ENCODE results near the gene PHIP. TPM values are rescaled to one million over a fixed set of nuclear protein-coding genes. Genes with fewer than 3 reads are reported as not detected.

The PHIP gene
- total and polyA plus RNA-seq, 10 of the 15 experiments (the other 5 are each of a cell fraction or from before 2014, with no cell fraction given) = 8.5 to 34.6 (median 17.9) TPM

DNA sequence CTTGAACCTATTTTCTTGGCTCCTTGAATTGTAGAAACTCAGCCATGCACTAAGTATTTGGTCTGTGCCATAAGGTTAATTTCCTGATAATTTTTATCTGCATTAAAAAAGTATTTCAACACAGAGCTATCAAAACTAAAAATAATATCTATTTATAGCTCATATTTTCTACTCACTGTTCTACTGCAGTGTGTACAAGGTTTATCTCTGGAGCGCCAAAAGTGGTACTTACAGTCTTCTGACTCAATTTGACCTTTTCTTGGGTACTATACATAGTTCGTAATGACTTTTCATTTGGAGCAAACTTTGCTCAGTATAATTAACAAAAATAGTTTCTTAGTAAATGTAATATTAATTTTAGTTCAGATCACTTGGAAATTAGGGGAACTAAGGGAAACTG, 141.5 kb downstream of the PHIP start:
- intact Hi-C loops (cut with micrococcal nuclease; ENCODE audit: unreplicated experiment) = no loop called here
- Histone ChIP-seq H3K9me3 (replicated peaks; ENCODE audit: control insufficient read depth, insufficient read depth, low read length) (no peaks in the 10 kb centered on the region), H4K20me1 (ENCODE audit: control insufficient read depth, insufficient read depth) (no peaks in the 10 kb centered on the region), H3K27ac (ENCODE audit: control insufficient read depth, insufficient read depth) (no peak overlapping the region), H3K79me2 (ENCODE audit: control insufficient read depth, insufficient read depth, low read length) (no peaks in the 10 kb centered on the region), H3K4me3 (no peak overlapping the region), H3K4me2 (ENCODE audit: control insufficient read depth, insufficient read depth) (no peak overlapping the region), H3K36me3 (ENCODE audit: control insufficient read depth in 2 of 2, insufficient read depth in 2 of 2, low read length in 1 of 2) (peaks cover 0 to 6% of the 10 kb centered on the region in 2 experiments; a peak in 2 of 4 replicates), H3K9ac (ENCODE audit: control insufficient read depth, insufficient read depth, low read length) (no peak overlapping the region), H3K4me1 (ENCODE audit: control insufficient read depth, insufficient read depth, low read length) (no peaks in the 10 kb centered on the region), H2AFZ (ENCODE audit: control insufficient read depth, low read depth, low read length) (no peak overlapping the region), H3K27me3 (replicated peaks in 1 of 2; ENCODE audit: control insufficient read depth in 2 of 2, insufficient read depth in 2 of 2, low read length in 1 of 2) (no peaks in the 10 kb centered on the region)
- ChIA-PET SMC1A (ENCODE audit: uncharacterized antibody, unreplicated experiment) (interaction anchor here (1.6 kb wide), 1 partner anchor 9 kb away, joined by 11 read pairs; no protein-coding TSS in a partner anchor), RAD21 (ENCODE audit: unreplicated experiment) (no interaction called here), CTCF (no interaction called here), POLR2A (no interaction called here)
- FAIRE-seq (no peak), DNase-seq (ENCODE audit: low read depth, low spot score) (no peak), ATAC-seq (no peak)
- WGBS (ENCODE audit: insufficient coverage, insufficient replicate concordance, low lambda C conversion rate, missing lambda C conversion rate) = 97% methylated on average over 2 of the region's 2 CpGs
- in situ Hi-C loops (cut with MboI) = no loop called here
- BruUV-seq (replicated peaks) = no TSS peak
- TF ChIP-seq, protein P1, sequence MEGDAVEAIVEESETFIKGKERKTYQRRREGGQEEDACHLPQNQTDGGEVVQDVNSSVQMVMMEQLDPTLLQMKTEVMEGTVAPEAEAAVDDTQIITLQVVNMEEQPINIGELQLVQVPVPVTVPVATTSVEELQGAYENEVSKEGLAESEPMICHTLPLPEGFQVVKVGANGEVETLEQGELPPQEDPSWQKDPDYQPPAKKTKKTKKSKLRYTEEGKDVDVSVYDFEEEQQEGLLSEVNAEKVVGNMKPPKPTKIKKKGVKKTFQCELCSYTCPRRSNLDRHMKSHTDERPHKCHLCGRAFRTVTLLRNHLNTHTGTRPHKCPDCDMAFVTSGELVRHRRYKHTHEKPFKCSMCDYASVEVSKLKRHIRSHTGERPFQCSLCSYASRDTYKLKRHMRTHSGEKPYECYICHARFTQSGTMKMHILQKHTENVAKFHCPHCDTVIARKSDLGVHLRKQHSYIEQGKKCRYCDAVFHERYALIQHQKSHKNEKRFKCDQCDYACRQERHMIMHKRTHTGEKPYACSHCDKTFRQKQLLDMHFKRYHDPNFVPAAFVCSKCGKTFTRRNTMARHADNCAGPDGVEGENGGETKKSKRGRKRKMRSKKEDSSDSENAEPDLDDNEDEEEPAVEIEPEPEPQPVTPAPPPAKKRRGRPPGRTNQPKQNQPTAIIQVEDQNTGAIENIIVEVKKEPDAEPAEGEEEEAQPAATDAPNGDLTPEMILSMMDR (IDR thresholded peaks at IDR 0.05 in 2 of 3, conservative IDR thresholded peaks at IDR 0.05 in 1 of 3; ENCODE audit: control insufficient read depth in 2 of 3, extremely low read depth in 1 of 3, insufficient read depth in 1 of 3, low read depth in 3 of 3, low read length in 3 of 3) = no peak
- TF ChIP-seq, protein P2, sequence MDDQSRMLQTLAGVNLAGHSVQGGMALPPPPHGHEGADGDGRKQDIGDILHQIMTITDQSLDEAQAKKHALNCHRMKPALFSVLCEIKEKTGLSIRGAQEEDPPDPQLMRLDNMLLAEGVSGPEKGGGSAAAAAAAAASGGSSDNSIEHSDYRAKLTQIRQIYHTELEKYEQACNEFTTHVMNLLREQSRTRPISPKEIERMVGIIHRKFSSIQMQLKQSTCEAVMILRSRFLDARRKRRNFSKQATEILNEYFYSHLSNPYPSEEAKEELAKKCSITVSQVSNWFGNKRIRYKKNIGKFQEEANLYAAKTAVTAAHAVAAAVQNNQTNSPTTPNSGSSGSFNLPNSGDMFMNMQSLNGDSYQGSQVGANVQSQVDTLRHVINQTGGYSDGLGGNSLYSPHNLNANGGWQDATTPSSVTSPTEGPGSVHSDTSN (IDR thresholded peaks at IDR 0.05; ENCODE audit: insufficient replicate concordance, low read depth, low read length) = no peak
- TF ChIP-seq RAD21 (IDR thresholded peaks at IDR 0.05; ENCODE audit: insufficient read depth, low read depth, low read length) = no peak
- TF ChIP-seq FOXK2 (IDR thresholded peaks at IDR 0.05) = no peak
- no peak for TF ChIP-seq SUPT20H (IDR thresholded peaks at IDR 0.05; ENCODE audit: borderline replicate concordance, control insufficient read depth, low read depth, low read length)
- TF ChIP-seq, protein P3, sequence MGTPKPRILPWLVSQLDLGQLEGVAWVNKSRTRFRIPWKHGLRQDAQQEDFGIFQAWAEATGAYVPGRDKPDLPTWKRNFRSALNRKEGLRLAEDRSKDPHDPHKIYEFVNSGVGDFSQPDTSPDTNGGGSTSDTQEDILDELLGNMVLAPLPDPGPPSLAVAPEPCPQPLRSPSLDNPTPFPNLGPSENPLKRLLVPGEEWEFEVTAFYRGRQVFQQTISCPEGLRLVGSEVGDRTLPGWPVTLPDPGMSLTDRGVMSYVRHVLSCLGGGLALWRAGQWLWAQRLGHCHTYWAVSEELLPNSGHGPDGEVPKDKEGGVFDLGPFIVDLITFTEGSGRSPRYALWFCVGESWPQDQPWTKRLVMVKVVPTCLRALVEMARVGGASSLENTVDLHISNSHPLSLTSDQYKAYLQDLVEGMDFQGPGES (IDR thresholded peaks at IDR 0.05) = no peak
- TF ChIP-seq SRF (IDR thresholded peaks at IDR 0.05; ENCODE audit: low read depth in 2 of 2, low read length in 2 of 2) = no peak
- no peak for TF ChIP-seq ZZZ3 (IDR thresholded peaks at IDR 0.05; ENCODE audit: control insufficient read depth, insufficient read length, low read depth)
- TF ChIP-seq TBL1XR1 (IDR thresholded peaks at IDR 0.05; ENCODE audit: low read depth, low read length) = no peak

Measured in GM12878 (cell line).